Measurements from ENCODE around the gene PDCD6IP.
A peak's percentile ranks its signal among the peaks of the same experiment; 100 is the strongest.

PDCD6IP gene

GRCh38 chr3:33787328-33788009 lies 11.0 kb upstream of the PDCD6IP start:
- DNase-seq (ENCODE audit: low read depth): peak; percentile 77
- H3K4me3 ChIP-seq (ENCODE audit: low read length): no peak overlapping the region
- TF ChIP-seq CTCF (IDR thresholded peaks at IDR 0.05; ENCODE audit: insufficient read depth, low read depth, low read length, missing control alignments): peak; percentile 90

- no peak for DNase-seq (ENCODE audit: low read depth)
- TF ChIP-seq CTCF (IDR thresholded peaks at IDR 0.05; ENCODE audit: insufficient read depth, low read depth, low read length, missing control alignments): no peak
- H3K4me3 ChIP-seq (ENCODE audit: low read length): no peak overlapping the region
These were observed 9.1 kb upstream of the PDCD6IP start for GRCh38 chr3:33789183-33789954.

- H3K4me3 ChIP-seq (ENCODE audit: low read length): no peak overlapping the region
- DNase-seq (ENCODE audit: low read depth): peak; percentile 67
- TF ChIP-seq CTCF (IDR thresholded peaks at IDR 0.05; ENCODE audit: insufficient read depth, low read depth, low read length, missing control alignments): no peak
These were observed 8.3 kb upstream of the PDCD6IP start for GRCh38 chr3:33790091-33790490.

- peak; percentile 99 for DNase-seq (ENCODE audit: low read depth)
- no peak for TF ChIP-seq CTCF (IDR thresholded peaks at IDR 0.05; ENCODE audit: insufficient read depth, low read depth, low read length, missing control alignments)
- H3K4me3 ChIP-seq (ENCODE audit: low read length): no peak overlapping the region
These were observed 6.8 kb upstream of the PDCD6IP start for GRCh38 chr3:33791477-33792166.

- no peak for TF ChIP-seq CTCF (IDR thresholded peaks at IDR 0.05; ENCODE audit: insufficient read depth, low read depth, low read length, missing control alignments)
These were observed 6.1 kb upstream of the PDCD6IP start for GRCh38 chr3:33792167-33792892.

GRCh38 chr3:33795131-33795530 lies 3.3 kb upstream of the PDCD6IP start:
- no peak overlapping the region for H3K4me3 ChIP-seq (ENCODE audit: low read length)
- TF ChIP-seq CTCF (IDR thresholded peaks at IDR 0.05; ENCODE audit: insufficient read depth, low read depth, low read length, missing control alignments): no peak
- DNase-seq (ENCODE audit: low read depth): no peak

More at GRCh38 chr3:33792167-33792892, 6.1 kb upstream of the PDCD6IP start:
- no peak overlapping the region for H3K4me3 ChIP-seq (ENCODE audit: low read length)
- no peak for DNase-seq (ENCODE audit: low read depth)
